Gastrocnemius medialis (tissue), 4 donors: Measurements from ENCODE around the gene IFNL4.

Experiments
- POLR2A ChIP-seq, 2 donors: fragments of 450-650 bp; IDR thresholded peaks; one replicate each; pipeline ENCODE4 v1.6.1; 2017; ENCODE audit warnings: antibody characterized with exemption in 2 of 2, mild to moderate bottlenecking in 2 of 2, moderate library complexity in 2 of 2
- TF ChIP-seq, protein P1 (sequence below), 5 experiments: fragments of 450-650 bp in 3 of 5; fragments of 200-600 bp in 2 of 5; sonication (generic) in 2 of 5; IDR thresholded peaks in 4 of 5; conservative IDR thresholded peaks in 1 of 5; 1 replicate in 4 of 5; 2 replicates in 1 of 5; pipeline ENCODE4 v1.5.1; 2016 to 2019; ENCODE audit warnings: antibody characterized with exemption in 5 of 5, mild to moderate bottlenecking in 3 of 5, moderate library complexity in 3 of 5

GRCh38 chr19:39205449-39205764, 43.2 kb downstream of the IFNL4 start:
- TF ChIP-seq, protein P1, sequence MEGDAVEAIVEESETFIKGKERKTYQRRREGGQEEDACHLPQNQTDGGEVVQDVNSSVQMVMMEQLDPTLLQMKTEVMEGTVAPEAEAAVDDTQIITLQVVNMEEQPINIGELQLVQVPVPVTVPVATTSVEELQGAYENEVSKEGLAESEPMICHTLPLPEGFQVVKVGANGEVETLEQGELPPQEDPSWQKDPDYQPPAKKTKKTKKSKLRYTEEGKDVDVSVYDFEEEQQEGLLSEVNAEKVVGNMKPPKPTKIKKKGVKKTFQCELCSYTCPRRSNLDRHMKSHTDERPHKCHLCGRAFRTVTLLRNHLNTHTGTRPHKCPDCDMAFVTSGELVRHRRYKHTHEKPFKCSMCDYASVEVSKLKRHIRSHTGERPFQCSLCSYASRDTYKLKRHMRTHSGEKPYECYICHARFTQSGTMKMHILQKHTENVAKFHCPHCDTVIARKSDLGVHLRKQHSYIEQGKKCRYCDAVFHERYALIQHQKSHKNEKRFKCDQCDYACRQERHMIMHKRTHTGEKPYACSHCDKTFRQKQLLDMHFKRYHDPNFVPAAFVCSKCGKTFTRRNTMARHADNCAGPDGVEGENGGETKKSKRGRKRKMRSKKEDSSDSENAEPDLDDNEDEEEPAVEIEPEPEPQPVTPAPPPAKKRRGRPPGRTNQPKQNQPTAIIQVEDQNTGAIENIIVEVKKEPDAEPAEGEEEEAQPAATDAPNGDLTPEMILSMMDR (IDR thresholded peaks at IDR 0.05 in 4 of 5, conservative IDR thresholded peaks at IDR 0.05 in 1 of 5): no peak
- no peak for TF ChIP-seq POLR2A (IDR thresholded peaks at IDR 0.05)
